Panc1 (cell line): ENCODE data around the gene PTPRH. TPM values are rescaled to one million over a fixed set of nuclear protein-coding genes. Genes with fewer than 3 reads are reported as not detected.

Experiments used
- ATAC-seq: fragments of 200-7000 bp; cut with Tn5 transposase; 2 replicates; pipeline ENCODE4 v1.9.1; 2020; ENCODE audit warnings: mild to moderate bottlenecking, moderate library complexity
- BruUV-seq: library from RNA; stranded (reverse); fragments of 400-500 nt; replicated peaks from 2 replicates; lab custom pipeline; 2021; lab: Mats Ljungman, UMichigan
- CTCF ChIA-PET: fragments of 300-600 bp; sonication (Branson Sonifier 250); formaldehyde crosslinking; loops from one replicate; lab custom pipeline; 2022; ENCODE audit warnings: antibody characterized with exemption; lab: Charles Lee
- POLR2A ChIA-PET: fragments of 300-600 bp; sonication (Branson Sonifier 250); formaldehyde crosslinking; loops from one replicate; lab custom pipeline; 2022; ENCODE audit warnings: antibody characterized with exemption; lab: Charles Lee
- DNase-seq: peaks from one replicate; pipeline ENCODE4 v3.0.0-alpha.2; 2010; ENCODE audit warnings: low read depth, low spot score
- H3K27ac ChIP-seq: 2 replicates; pipeline ENCODE4 v1.5.1; 2011; ENCODE audit warnings: mild to moderate bottlenecking, low read length, inconsistent platforms
- H3K27me3 ChIP-seq: fragments of 200-500 bp; sonication (Bioruptor generic); 2 replicates; pipeline ENCODE4 v1.6.0; 2014; ENCODE audit warnings: low read length, inconsistent platforms; ENCODE audit not compliant: control insufficient read depth, insufficient read depth
- H3K36me3 ChIP-seq: fragments of 200-500 bp; sonication (Bioruptor generic); 2 replicates; pipeline ENCODE4 v1.5.1; 2014; ENCODE audit warnings: inconsistent platforms, mild to moderate bottlenecking, low read length, moderate library complexity; ENCODE audit not compliant: control insufficient read depth, insufficient read depth
- H3K4me1 ChIP-seq: 2 replicates; pipeline ENCODE4 v1.5.1; 2011; ENCODE audit warnings: inconsistent platforms, mild to moderate bottlenecking, low read length, moderate library complexity; ENCODE audit not compliant: control insufficient read depth, insufficient read depth
- H3K4me3 ChIP-seq, 2 experiments: 2 replicates each; pipeline ENCODE4 v1.5.1; 2011 to 2012; ENCODE audit warnings: low read depth in 2 of 2, low read length in 2 of 2, mild to moderate bottlenecking in 2 of 2, inconsistent platforms in 1 of 2, moderate library complexity in 1 of 2
- H3K9me3 ChIP-seq: fragments of 200-500 bp; sonication (Bioruptor generic); 2 replicates; pipeline ENCODE4 v1.5.1; 2014; ENCODE audit warnings: low read depth, mild to moderate bottlenecking, inconsistent platforms, low read length, moderate library complexity; ENCODE audit not compliant: control insufficient read depth, insufficient read depth
- POLR2AphosphoS5 ChIP-seq: IDR thresholded peaks from 2 replicates; pipeline ENCODE4 v1.6.1; 2012; ENCODE audit warnings: mild to moderate bottlenecking, low read depth, low read length, moderate library complexity
- REST ChIP-seq, 2 experiments: IDR thresholded peaks; 2 replicates each; pipeline ENCODE4 v1.6.1; 2011 to 2012; ENCODE audit warnings: low read depth in 2 of 2, control low read depth in 1 of 2, low read length in 1 of 2, mild to moderate bottlenecking in 1 of 2, moderate library complexity in 1 of 2; ENCODE audit not compliant: insufficient read depth in 1 of 2
- SIN3A ChIP-seq: IDR thresholded peaks from 2 replicates; pipeline ENCODE4 v1.6.1; 2012; ENCODE audit warnings: low read depth, mild to moderate bottlenecking, low read length, moderate library complexity, borderline replicate concordance; ENCODE audit not compliant: insufficient read depth
- TCF7L2 ChIP-seq: IDR thresholded peaks from 2 replicates; pipeline ENCODE4 v1.6.1; 2011; ENCODE audit warnings: mild to moderate bottlenecking, low read depth, low read length, inconsistent platforms
- in situ Hi-C: cut with HindIII; loops from 2 replicates; pipeline ENCODE4 v1.10.0; 2016; ENCODE audit warnings: low sequenced_read_pairs, low pct_unique_long_range_greater_than_20kb
- intact Hi-C: fragments of 100-400 bp; cut with micrococcal nuclease; formaldehyde crosslinking; loops from one replicate; pipeline ENCODE4 v1.10.0; 2022; ENCODE audit not compliant: unreplicated experiment
- total RNA-seq: library from RNA; stranded (reverse); gene quantifications from one replicate; pipeline ENCODE4 v1.2.1, GENCODE V29; 2021; ENCODE audit not compliant: unreplicated experiment
- TF ChIP-seq, protein P1 (sequence below): fragments of 450-650 bp; IDR thresholded peaks from 2 replicates; pipeline ENCODE4 v1.5.1; 2017; ENCODE audit warnings: mild to moderate bottlenecking

Gene PTPRH
- total RNA-seq, 1 experiment from 2014 or later, result 42.8 TPM

GRCh38 chr19:55149078-55150003 lies 60.0 kb downstream of the PTPRH start, which contains the start of gene TNNT1:
TNNT1 (minus strand) TSS chr19:55149206; CDS start chr19:55147157, 2,049 bp downstream.
- ChIA-PET CTCF (interaction anchor here (0.6 to 0.8 kb wide), 2 partner anchors 14 to 18 kb away, joined by 4 read pairs; no protein-coding TSS in a partner anchor), POLR2A (no interaction called here)
- H3K36me3 ChIP-seq, result no peaks in the 10 kb centered on the region
- H3K9me3 ChIP-seq, result no peaks in the 10 kb centered on the region
- no peak for DNase-seq
- peaks cover 17% of the 10 kb centered on the region; the same call in 1 of the 2 replicates for H3K4me1 ChIP-seq
- ATAC-seq, result no peak
- no peak within 1 kb of the TSS for H3K4me3 ChIP-seq
- no peaks in the 10 kb centered on the region for H3K27me3 ChIP-seq
- peak within 1 kb of the TSS; percentile 31; the same call in 1 of the 2 replicates for H3K27ac ChIP-seq
- intact Hi-C loops (loop anchor here (10.0 kb wide), 1 partner anchor 275 kb away; no protein-coding TSS in a partner anchor), in situ Hi-C loops (no loop called here)
- BruUV-seq, result no TSS peak
- TF ChIP-seq SIN3A, result no peak
- TF ChIP-seq, protein P1, sequence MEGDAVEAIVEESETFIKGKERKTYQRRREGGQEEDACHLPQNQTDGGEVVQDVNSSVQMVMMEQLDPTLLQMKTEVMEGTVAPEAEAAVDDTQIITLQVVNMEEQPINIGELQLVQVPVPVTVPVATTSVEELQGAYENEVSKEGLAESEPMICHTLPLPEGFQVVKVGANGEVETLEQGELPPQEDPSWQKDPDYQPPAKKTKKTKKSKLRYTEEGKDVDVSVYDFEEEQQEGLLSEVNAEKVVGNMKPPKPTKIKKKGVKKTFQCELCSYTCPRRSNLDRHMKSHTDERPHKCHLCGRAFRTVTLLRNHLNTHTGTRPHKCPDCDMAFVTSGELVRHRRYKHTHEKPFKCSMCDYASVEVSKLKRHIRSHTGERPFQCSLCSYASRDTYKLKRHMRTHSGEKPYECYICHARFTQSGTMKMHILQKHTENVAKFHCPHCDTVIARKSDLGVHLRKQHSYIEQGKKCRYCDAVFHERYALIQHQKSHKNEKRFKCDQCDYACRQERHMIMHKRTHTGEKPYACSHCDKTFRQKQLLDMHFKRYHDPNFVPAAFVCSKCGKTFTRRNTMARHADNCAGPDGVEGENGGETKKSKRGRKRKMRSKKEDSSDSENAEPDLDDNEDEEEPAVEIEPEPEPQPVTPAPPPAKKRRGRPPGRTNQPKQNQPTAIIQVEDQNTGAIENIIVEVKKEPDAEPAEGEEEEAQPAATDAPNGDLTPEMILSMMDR, result no peak
- TF ChIP-seq TCF7L2, result no peak
- no peak for TF ChIP-seq POLR2AphosphoS5
- TF ChIP-seq REST (IDR thresholded peaks at IDR 0.05; ENCODE audit: insufficient read depth in 1 of 2, low read depth in 2 of 2, low read length in 1 of 2), result no peak

DNA sequence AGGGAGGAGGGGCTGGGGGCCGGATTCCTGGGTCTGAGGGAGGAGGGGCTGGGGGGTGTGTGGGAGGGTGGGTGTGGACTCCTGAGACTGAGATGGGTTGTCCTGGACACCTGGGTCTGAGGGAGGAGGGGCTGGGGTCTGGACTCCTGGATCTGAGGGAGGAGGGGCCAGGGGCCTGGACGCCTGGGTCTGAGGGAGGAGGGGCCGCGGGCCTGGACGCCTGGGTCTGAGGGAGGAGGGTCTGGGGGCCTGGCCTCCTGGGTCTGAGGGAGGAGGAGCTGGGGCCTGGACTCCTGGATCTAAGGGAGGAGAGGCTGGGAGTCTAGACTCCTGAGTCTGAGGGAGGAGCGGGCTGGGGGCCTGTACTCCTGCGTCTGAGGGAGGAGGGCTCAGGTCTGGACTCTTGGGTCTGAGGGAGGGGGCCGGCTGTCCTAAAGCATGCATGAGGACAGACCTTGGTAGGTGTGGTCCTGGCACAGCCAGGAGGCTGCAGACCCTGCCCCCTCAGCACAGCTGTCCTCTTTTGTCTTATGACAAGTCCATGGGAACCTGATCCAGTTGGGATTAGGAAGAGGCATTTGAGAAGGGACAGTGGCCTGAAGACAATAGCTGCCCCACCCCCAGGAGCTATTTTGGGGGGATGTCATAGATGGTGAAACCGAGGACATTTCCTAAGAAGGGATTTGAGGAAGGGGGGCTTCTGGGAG lies 61.6 kb downstream of the PTPRH start:
- Histone ChIP-seq H3K9me3 (no peaks in the 10 kb centered on the region), H3K4me1 (peaks cover 17% of the 10 kb centered on the region; the same call in 1 of the 2 replicates), H3K4me3 (no peak overlapping the region), H3K36me3 (no peaks in the 10 kb centered on the region), H3K27ac (no peak overlapping the region), H3K27me3 (no peaks in the 10 kb centered on the region)
- in situ Hi-C loops (no loop called here), intact Hi-C loops (loop anchor here (10.0 kb wide), 1 partner anchor 277 kb away; no protein-coding TSS in a partner anchor)
- TF ChIP-seq, protein P1, result no peak
- no peak for TF ChIP-seq POLR2AphosphoS5
- TF ChIP-seq REST (IDR thresholded peaks at IDR 0.05; ENCODE audit: insufficient read depth in 1 of 2, low read depth in 2 of 2, low read length in 1 of 2), result no peak
- no peak for TF ChIP-seq TCF7L2
- TF ChIP-seq SIN3A, result no peak
- DNase-seq, result no peak
- no peak for ATAC-seq
- CTCF ChIA-PET, result interaction anchor here (0.7 to 1.3 kb wide), 3 partner anchors 9 to 13 kb away, joined by 3 to 6 read pairs (median 5); no protein-coding TSS in a partner anchor
- no TSS peak for BruUV-seq
- POLR2A ChIA-PET, result interaction anchor here (0.6 kb wide), 2 partner anchors 9 to 184 kb away, joined by 6 read pairs; no protein-coding TSS in a partner anchor
